ENCODE measurements around the gene PTPN11. TPM values are rescaled to one million over a fixed set of nuclear protein-coding genes. Genes with fewer than 3 reads are reported as not detected.

Gene PTPN11
- total and polyA plus RNA-seq, 8 donors = 16.3 to 114 (median 67.5) TPM

- Histone ChIP-seq H3K27me3 (no peaks in the 10 kb centered on the region), H3K4me1 (no peaks in the 10 kb centered on the region), H3K27ac (no peak overlapping the region), H3K4me3 (no peak overlapping the region), H3K9me3 (no peaks in the 10 kb centered on the region), H3K36me3 (peaks cover 0 to 23% (median 20%) of the 10 kb centered on the region in 4 donors)
- DNase-seq = no peak
- TF ChIP-seq CTCF (IDR thresholded peaks at IDR 0.05) = no peak
- TF ChIP-seq POLR2A (IDR thresholded peaks at IDR 0.05) = no peak
- TF ChIP-seq EP300 (IDR thresholded peaks at IDR 0.05) = no peak
- TF ChIP-seq POLR2AphosphoS5 (IDR thresholded peaks at IDR 0.05) = no peak
- intact Hi-C loops (cut with DNase I; ENCODE audit: low total_unique reads) = no loop called here
- WGBS, 5 donors = 92 to 100% (median 95%) methylated on average over 5 of the region's 5 CpGs
These were observed 95.7 kb downstream of the PTPN11 start for GRCh38 chr12:112514456-112514855.

- H3K27me3 ChIP-seq = no peaks in the 10 kb centered on the region
- no peaks in the 10 kb centered on the region for H3K9me3 ChIP-seq
- no peak for DNase-seq
- 77 to 84% (median 81%) methylated on average over 9 of the region's 9 CpGs for WGBS, 5 donors
- peaks cover 0 to 19% (median 15%) of the 10 kb centered on the region in 4 donors for H3K36me3 ChIP-seq
- no peak overlapping the region for H3K27ac ChIP-seq
- intact Hi-C loops (cut with DNase I; ENCODE audit: low total_unique reads) = no loop called here
- TF ChIP-seq POLR2A (IDR thresholded peaks at IDR 0.05) (no peak), EP300 (IDR thresholded peaks at IDR 0.05) (no peak), POLR2AphosphoS5 (IDR thresholded peaks at IDR 0.05) (no peak), CTCF (IDR thresholded peaks at IDR 0.05) (no peak)
- no peaks in the 10 kb centered on the region for H3K4me1 ChIP-seq
- no peak overlapping the region for H3K4me3 ChIP-seq
These were observed 96.3 kb downstream of the PTPN11 start for GRCh38 chr12:112514926-112515642.

- no peaks in the 10 kb centered on the region for H3K4me1 ChIP-seq
- intact Hi-C loops (cut with DNase I; ENCODE audit: low total_unique reads) = no loop called here
- no peaks in the 10 kb centered on the region for H3K9me3 ChIP-seq
- H3K36me3 ChIP-seq = peaks cover 0 to 11% (median 9%) of the 10 kb centered on the region in 4 donors
- WGBS, 5 donors = 71 to 80% (median 78%) methylated on average over 5 of the region's 5 CpGs
- no peak for TF ChIP-seq EP300 (IDR thresholded peaks at IDR 0.05)
- TF ChIP-seq POLR2A (IDR thresholded peaks at IDR 0.05) = no peak
- TF ChIP-seq CTCF (IDR thresholded peaks at IDR 0.05) = no peak
- no peak for TF ChIP-seq POLR2AphosphoS5 (IDR thresholded peaks at IDR 0.05)
- H3K4me3 ChIP-seq = no peak overlapping the region
- no peak overlapping the region for H3K27ac ChIP-seq
- no peak for DNase-seq
- H3K27me3 ChIP-seq = no peaks in the 10 kb centered on the region
These were observed 97.1 kb downstream of the PTPN11 start for GRCh38 chr12:112515868-112516267.

GRCh38 chr12:112517730-112518364, 99.1 kb downstream of the PTPN11 start:
- 79 to 88% (median 86%) methylated on average over 7 of the region's 7 CpGs for WGBS, 5 donors
- intact Hi-C loops (cut with DNase I; ENCODE audit: low total_unique reads) = no loop called here
- no peak for TF ChIP-seq CTCF (IDR thresholded peaks at IDR 0.05)
- no peak for TF ChIP-seq EP300 (IDR thresholded peaks at IDR 0.05)
- no peak for TF ChIP-seq POLR2A (IDR thresholded peaks at IDR 0.05)
- TF ChIP-seq POLR2AphosphoS5 (IDR thresholded peaks at IDR 0.05) = no peak

More at GRCh38 chr12:112517730-112518364, 99.1 kb downstream of the PTPN11 start:
- Histone ChIP-seq H3K27ac (no peak overlapping the region), H3K4me1 (no peaks in the 10 kb centered on the region), H3K36me3 (no peaks in the 10 kb centered on the region), H3K9me3 (no peaks in the 10 kb centered on the region), H3K27me3 (no peaks in the 10 kb centered on the region), H3K4me3 (no peak overlapping the region)
- no peak for DNase-seq

Measured in stomach (tissue), 9 donors.